Subcutaneous adipose tissue (tissue), 4 donors: ENCODE measurements around the gene SOX8. TPM values are rescaled to one million over a fixed set of nuclear protein-coding genes. Genes with fewer than 3 reads are reported as not detected.

ENCODE experiments used
- CTCF ChIP-seq: fragments of 450-650 bp; IDR thresholded peaks from one replicate; pipeline ENCODE4 v1.5.1; 2016; ENCODE audit warnings: low read depth, mild to moderate bottlenecking, control low read depth, antibody characterized with exemption, moderate library complexity
- total RNA-seq, 4 donors: library from RNA; depleted of rRNA; stranded (reverse); fragments of >200 nt; gene quantifications; one replicate each; pipeline ENCODE4 v1.1.0, GENCODE V29; 2016

The SOX8 gene
- total RNA-seq = 1 to 10 TPM in 1 of 4 donors, not detected in 3; 1.0 TPM

DNA sequence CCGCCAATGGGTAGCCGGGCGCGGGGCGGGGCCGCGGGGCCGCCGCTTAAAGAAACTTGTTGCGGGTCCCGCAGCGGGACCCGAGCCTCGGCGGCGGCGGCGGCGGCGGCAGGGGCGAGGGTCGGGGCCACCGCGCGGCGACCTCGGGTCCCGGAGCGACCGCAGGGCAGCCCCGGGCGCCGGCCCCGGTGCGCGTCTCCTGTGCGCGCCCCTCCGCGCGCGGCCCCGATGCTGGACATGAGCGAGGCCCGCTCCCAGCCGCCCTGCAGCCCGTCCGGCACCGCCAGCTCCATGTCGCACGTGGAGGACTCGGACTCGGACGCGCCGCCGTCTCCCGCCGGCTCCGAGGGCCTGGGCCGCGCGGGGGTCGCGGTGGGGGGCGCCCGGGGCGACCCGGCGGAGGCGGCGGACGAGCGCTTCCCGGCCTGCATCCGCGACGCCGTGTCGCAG is at the start of gene SOX8:
TSS of gene SOX8 (plus strand) at position 76 of the 450 bp plus-strand sequence. CDS start at position 229, 153 bp downstream.
- no peak for TF ChIP-seq CTCF

GRCh38 chr16:932831-933330 is 48.7 kb upstream of the SOX8 start:
- TF ChIP-seq CTCF = no peak

- TF ChIP-seq CTCF = no peak
These were observed 48.0 kb upstream of the SOX8 start for GRCh38 chr16:933581-933980.

- TF ChIP-seq CTCF = no peak
These were observed 47.4 kb upstream of the SOX8 start for GRCh38 chr16:934178-934577.

DNA sequence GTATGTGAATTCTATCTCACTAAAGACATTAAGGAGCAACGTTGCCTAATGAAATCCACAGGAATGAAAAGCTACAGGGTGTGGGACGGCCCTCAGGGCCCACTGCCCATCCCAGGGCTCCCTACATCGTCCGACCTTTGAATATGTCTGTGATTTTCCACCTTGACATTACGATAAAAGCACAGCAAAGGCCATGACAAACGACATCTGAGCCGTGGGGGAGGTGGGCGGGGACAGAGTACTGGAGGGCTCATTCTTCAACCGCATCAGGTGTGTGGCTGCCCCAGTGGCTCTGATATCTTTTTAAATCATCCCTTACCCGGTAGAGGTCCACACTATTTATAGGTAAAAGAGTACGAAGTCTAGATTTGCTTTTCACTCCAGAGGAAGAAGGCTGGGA is 45.9 kb upstream of the SOX8 start:
- no peak for TF ChIP-seq CTCF

GRCh38 chr16:937311-937710 is 44.3 kb upstream of the SOX8 start:
- no peak for TF ChIP-seq CTCF

DNA sequence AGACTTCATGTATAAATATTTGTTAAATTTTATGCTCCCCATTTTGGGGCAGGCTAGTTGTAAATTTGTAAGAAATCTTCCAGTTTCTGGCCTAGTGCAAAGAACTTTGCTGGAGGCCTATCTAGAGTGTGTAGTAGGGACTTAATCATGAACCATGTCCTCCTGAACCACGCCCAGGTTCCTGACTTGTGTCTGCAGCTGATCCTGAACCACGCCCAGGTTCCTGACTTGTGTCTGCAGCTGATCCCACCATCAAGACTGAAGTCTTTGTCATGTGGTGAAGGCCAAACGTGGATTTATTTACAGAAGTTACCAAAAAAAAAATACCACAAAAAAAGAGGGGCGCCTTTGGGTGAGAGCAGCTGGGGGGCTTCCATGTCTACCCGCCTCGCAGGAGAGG is 43.8 kb upstream of the SOX8 start:
- TF ChIP-seq CTCF = no peak

GRCh38 chr16:938136-938535 is 43.4 kb upstream of the SOX8 start:
- no peak for TF ChIP-seq CTCF
